Brain microvascular endothelial cell (primary cell): ENCODE data around the gene UHRF1.
"Not testable (repeated sequence)": the region's sequence is repeated elsewhere in the genome, so short reads cannot be mapped to it uniquely, and the experiment has no call there.

Experiments used
- DNase-seq: peaks from one replicate; pipeline ENCODE4 v3.0.0-alpha.2; 2020
- H3K27ac ChIP-seq: fragments of 250-450 bp; sonication (Bioruptor Pico); 2 replicates; pipeline ENCODE4 v1.5.1; 2020; ENCODE audit warnings: mild to moderate bottlenecking, moderate library complexity
- H3K27me3 ChIP-seq: fragments of 250-450 bp; sonication (Bioruptor Pico); replicated peaks from 2 replicates; pipeline ENCODE4 v1.5.1; 2020; ENCODE audit warnings: mild to moderate bottlenecking
- H3K36me3 ChIP-seq: fragments of 250-450 bp; sonication (Bioruptor Pico); replicated peaks from 2 replicates; pipeline ENCODE4 v1.5.1; 2020; ENCODE audit warnings: mild to moderate bottlenecking
- H3K4me3 ChIP-seq: 2 replicates; pipeline ENCODE4 v1.5.1; 2011; ENCODE audit warnings: low read depth, mild to moderate bottlenecking, control low read depth, low read length, moderate library complexity
- in situ Hi-C: cut with HindIII; loops from 2 replicates; pipeline ENCODE4 v1.10.0; 2017; ENCODE audit warnings: low sequenced_read_pairs, low pct_ligation_motif_present
- TF ChIP-seq, protein P1 (sequence below): IDR thresholded peaks from 2 replicates; pipeline ENCODE4 v1.5.1; 2011; ENCODE audit warnings: low read depth, mild to moderate bottlenecking, moderate library complexity, low read length, control low read depth, inconsistent platforms; ENCODE audit errors: missing control alignments

Gene UHRF1

GRCh38 chr19:4878491-4878968, 30.8 kb upstream of the UHRF1 start:
- Histone ChIP-seq H3K27ac (no peak overlapping the region), H3K36me3 (no peaks in the 10 kb centered on the region), H3K4me3 (no peak overlapping the region), H3K27me3 (no peaks in the 10 kb centered on the region)
- TF ChIP-seq, protein P1, sequence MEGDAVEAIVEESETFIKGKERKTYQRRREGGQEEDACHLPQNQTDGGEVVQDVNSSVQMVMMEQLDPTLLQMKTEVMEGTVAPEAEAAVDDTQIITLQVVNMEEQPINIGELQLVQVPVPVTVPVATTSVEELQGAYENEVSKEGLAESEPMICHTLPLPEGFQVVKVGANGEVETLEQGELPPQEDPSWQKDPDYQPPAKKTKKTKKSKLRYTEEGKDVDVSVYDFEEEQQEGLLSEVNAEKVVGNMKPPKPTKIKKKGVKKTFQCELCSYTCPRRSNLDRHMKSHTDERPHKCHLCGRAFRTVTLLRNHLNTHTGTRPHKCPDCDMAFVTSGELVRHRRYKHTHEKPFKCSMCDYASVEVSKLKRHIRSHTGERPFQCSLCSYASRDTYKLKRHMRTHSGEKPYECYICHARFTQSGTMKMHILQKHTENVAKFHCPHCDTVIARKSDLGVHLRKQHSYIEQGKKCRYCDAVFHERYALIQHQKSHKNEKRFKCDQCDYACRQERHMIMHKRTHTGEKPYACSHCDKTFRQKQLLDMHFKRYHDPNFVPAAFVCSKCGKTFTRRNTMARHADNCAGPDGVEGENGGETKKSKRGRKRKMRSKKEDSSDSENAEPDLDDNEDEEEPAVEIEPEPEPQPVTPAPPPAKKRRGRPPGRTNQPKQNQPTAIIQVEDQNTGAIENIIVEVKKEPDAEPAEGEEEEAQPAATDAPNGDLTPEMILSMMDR, result no peak
- in situ Hi-C loops, result no loop called here
- DNase-seq, result no peak

DNA sequence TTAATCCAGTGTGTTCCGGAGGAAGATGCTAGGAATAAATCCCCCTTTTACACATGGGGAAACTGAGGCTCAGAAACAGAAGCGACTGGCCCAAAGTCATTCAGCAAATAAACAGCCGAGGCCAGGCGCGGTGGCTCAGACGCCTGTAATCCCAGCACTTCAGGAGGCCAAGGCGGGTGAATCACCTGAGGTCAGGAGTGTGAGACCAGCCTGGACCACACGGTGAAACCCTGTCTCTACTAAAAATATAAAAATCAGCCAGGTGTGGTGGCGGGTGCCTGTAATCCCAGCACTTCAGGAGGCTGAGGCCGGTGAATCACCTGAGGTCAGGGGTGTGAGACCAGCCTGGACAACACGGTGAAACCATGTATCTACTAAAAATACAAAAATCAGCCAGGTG, 30.3 kb upstream of the UHRF1 start:
- in situ Hi-C loops, result no loop called here
- TF ChIP-seq, protein P1, result no peak
- no peaks in the 10 kb centered on the region for H3K27me3 ChIP-seq
- H3K36me3 ChIP-seq, result no peaks in the 10 kb centered on the region
- no peak overlapping the region for H3K27ac ChIP-seq
- DNase-seq, result no peak
- H3K4me3 ChIP-seq, result no peak overlapping the region

DNA sequence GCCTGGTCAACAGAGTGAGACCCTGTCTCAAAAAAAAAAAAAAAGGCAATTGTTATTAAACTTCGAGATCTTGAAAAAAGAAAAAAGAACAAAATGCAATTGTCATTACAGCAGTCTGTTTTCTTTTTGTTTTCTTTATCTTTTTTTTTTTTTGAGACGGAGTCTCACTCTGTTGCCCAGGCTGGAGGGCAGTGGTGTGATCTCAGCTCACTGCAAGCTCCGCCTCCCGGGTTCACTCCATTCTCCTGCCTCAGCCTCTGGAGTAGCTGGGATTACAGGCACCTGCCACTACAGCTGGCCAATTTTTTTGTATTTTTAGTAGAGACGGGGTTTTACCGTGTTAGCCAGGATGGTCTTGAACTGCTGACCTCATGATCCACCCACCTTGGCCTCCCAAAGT, 26.4 kb upstream of the UHRF1 start:
- DNase-seq, H3K4me3 ChIP-seq, H3K27me3 ChIP-seq, H3K27ac ChIP-seq, in situ Hi-C loops, H3K36me3 ChIP-seq: not testable (repeated sequence)

DNA sequence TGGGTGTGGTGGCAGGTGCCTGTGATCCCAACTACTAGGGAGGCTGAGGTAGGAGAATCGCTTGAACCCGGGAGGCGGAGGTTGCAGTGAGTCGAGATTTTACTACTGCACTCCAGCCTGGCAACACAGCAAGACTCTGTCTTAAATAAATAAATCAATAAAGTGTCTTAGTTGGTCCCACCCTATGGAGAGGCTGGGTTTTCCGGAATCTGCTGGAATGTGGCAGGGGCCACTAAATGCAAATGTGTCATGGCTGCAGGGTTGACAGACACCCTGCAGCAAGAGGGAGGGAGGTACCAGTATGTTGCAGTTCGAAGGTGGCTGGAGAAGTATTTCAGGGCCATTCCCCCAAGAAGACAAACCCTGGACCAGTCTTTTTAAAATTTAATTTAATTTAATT, 24.3 kb upstream of the UHRF1 start:
- DNase-seq, H3K36me3 ChIP-seq, in situ Hi-C loops, H3K4me3 ChIP-seq, H3K27me3 ChIP-seq, H3K27ac ChIP-seq: not testable (repeated sequence)

DNA sequence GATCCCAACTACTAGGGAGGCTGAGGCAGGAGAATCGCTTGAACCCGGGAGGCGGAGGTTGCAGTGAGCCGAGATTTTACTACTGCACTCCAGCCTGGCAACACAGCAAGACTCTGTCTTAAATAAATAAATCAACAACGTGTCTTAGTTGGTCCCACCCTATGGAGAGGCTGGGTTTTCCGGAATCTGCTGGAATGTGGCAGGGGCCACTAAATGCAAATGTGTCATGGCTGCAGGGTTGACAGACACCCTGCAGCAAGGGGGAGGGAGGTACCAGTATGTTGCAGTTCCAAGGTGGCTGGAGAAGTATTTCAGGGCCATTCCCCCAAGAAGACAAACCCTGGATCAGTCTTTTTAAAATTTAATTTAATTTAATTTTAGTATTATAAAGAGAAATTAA, 21.5 kb upstream of the UHRF1 start:
- in situ Hi-C loops, H3K27me3 ChIP-seq, H3K36me3 ChIP-seq, H3K27ac ChIP-seq, H3K4me3 ChIP-seq, DNase-seq: not testable (repeated sequence)

DNA sequence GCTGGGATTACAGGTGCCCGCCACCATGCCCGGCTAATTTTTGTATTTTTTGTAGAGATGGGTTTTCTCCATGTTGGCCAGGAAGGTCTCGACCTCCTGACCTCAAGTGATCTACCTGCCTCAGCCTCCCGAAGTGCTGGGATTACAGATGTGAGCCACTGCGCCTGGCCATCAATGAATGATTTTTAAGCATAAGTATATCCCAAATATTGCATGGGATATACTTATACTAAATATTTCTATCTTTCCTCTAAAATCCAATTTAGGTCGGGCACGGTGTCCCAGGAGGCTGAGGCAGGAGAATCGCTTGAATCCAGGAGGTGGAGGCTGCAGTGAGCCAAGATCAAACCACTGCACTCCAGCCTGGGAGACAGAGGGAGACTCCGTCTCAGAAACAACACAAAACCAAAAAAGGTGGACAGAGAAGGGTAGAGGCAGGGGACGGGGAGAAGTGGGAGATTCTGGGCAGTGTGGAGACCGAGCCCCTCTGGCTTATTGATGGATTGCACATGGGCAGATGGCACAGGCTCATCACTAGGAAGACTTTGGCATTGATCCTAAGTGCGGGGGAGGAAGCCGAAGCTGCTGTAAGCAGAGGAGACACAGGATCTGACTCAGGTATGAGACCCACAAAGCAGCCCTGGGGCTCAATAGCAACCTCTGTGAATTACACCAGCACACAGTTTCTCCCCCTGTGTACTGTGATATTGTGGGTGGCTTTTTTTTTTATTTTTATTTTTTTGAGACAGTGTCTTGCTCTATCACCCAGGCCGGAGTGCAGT, 20.1 kb upstream of the UHRF1 start:
- no peak overlapping the region for H3K27ac ChIP-seq
- no peaks in the 10 kb centered on the region for H3K27me3 ChIP-seq
- H3K36me3 ChIP-seq, result no peaks in the 10 kb centered on the region
- peak; percentile 45 for DNase-seq
- TF ChIP-seq, protein P1, result no peak
- in situ Hi-C loops, result no loop called here
- no peak overlapping the region for H3K4me3 ChIP-seq

GRCh38 chr19:4891066-4891465, 18.2 kb upstream of the UHRF1 start:
- Histone ChIP-seq H3K27me3 (no peaks in the 10 kb centered on the region), H3K36me3 (no peaks in the 10 kb centered on the region), H3K4me3 (no peak overlapping the region), H3K27ac (no peak overlapping the region)
- TF ChIP-seq, protein P1, result no peak
- in situ Hi-C loops, result no loop called here
- DNase-seq, result no peak

DNA sequence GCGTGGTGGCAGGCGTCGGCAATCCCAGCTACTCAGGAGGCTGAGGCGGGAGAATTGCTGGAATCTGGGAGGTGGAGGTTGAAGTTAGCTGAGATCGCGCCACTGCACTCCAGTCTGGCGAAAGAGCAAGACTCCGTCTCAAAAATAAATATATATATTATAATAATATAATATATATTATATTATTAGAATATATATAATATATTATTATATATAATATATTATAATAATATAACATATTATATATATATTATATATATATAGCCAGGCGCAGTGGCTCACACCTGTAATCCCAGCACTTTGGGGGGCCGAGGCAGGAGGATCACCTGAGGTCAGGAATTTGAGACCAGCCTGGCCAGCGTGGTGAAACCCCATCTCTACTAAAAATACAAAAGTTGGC, 16.3 kb upstream of the UHRF1 start:
- DNase-seq, H3K27ac ChIP-seq, H3K36me3 ChIP-seq, H3K4me3 ChIP-seq, H3K27me3 ChIP-seq, in situ Hi-C loops: not testable (repeated sequence)
